ENCODE measurements around the gene ELMO2. TPM values are rescaled to one million over a fixed set of nuclear protein-coding genes. Genes with fewer than 3 reads are reported as not detected.

Gene ELMO2
- total RNA-seq, 1 donor from 2014 or later, result 50.2 TPM

- Histone ChIP-seq H3K4me3 (ENCODE audit: low read depth, low read length) (no peak overlapping the region), H3K27me3 (ENCODE audit: control insufficient read depth, insufficient read depth, low read length) (peaks cover 53% of the 10 kb centered on the region), H3K36me3 (ENCODE audit: control insufficient read depth, insufficient read depth, low read length) (no peaks in the 10 kb centered on the region)
- TF ChIP-seq CTCF (IDR thresholded peaks at IDR 0.05; ENCODE audit: insufficient read depth, low read length, poor library complexity, severe bottlenecking), result no peak
- no peak for DNase-seq (ENCODE audit: low read depth)
These were observed 64.4 kb downstream of the ELMO2 start for GRCh38 chr20:46342010-46342378.

- H3K27me3 ChIP-seq (ENCODE audit: control insufficient read depth, insufficient read depth, low read length), result peaks cover 53% of the 10 kb centered on the region
These were observed 65.1 kb downstream of the ELMO2 start for GRCh38 chr20:46341074-46342009.

GRCh38 chr20:46339037-46339436 is 67.4 kb downstream of the ELMO2 start:
- no peak for DNase-seq (ENCODE audit: low read depth)
- H3K4me3 ChIP-seq (ENCODE audit: low read depth, low read length), result no peak overlapping the region
- H3K27me3 ChIP-seq (ENCODE audit: control insufficient read depth, insufficient read depth, low read length), result peaks cover 60% of the 10 kb centered on the region
- TF ChIP-seq CTCF (IDR thresholded peaks at IDR 0.05; ENCODE audit: insufficient read depth, low read length, poor library complexity, severe bottlenecking), result no peak
- no peaks in the 10 kb centered on the region for H3K36me3 ChIP-seq (ENCODE audit: control insufficient read depth, insufficient read depth, low read length)

More at GRCh38 chr20:46341074-46342009, 65.1 kb downstream of the ELMO2 start:
- TF ChIP-seq CTCF (IDR thresholded peaks at IDR 0.05; ENCODE audit: insufficient read depth, low read length, poor library complexity, severe bottlenecking), result no peak
- H3K4me3 ChIP-seq (ENCODE audit: low read depth, low read length), result no peak overlapping the region
- H3K36me3 ChIP-seq (ENCODE audit: control insufficient read depth, insufficient read depth, low read length), result no peaks in the 10 kb centered on the region
- DNase-seq (ENCODE audit: low read depth), result no peak

GRCh38 chr20:46336735-46337134 is 69.7 kb downstream of the ELMO2 start:
- Histone ChIP-seq H3K4me3 (ENCODE audit: low read depth, low read length) (no peak overlapping the region), H3K27me3 (ENCODE audit: control insufficient read depth, insufficient read depth, low read length) (peaks cover 58% of the 10 kb centered on the region), H3K36me3 (ENCODE audit: control insufficient read depth, insufficient read depth, low read length) (no peaks in the 10 kb centered on the region)
- TF ChIP-seq CTCF (IDR thresholded peaks at IDR 0.05; ENCODE audit: insufficient read depth, low read length, poor library complexity, severe bottlenecking), result no peak
- no peak for DNase-seq (ENCODE audit: low read depth)

- no peak for DNase-seq (ENCODE audit: low read depth)
- no peak for TF ChIP-seq CTCF (IDR thresholded peaks at IDR 0.05; ENCODE audit: insufficient read depth, low read length, poor library complexity, severe bottlenecking)
- Histone ChIP-seq H3K36me3 (ENCODE audit: control insufficient read depth, insufficient read depth, low read length) (no peaks in the 10 kb centered on the region), H3K27me3 (ENCODE audit: control insufficient read depth, insufficient read depth, low read length) (peaks cover 64% of the 10 kb centered on the region), H3K4me3 (ENCODE audit: low read depth, low read length) (no peak overlapping the region)
These were observed 72.0 kb downstream of the ELMO2 start for GRCh38 chr20:46334303-46334904.

All from kidney epithelial cell (primary cell).